Fibroblast of lung (primary cell): ENCODE data around the gene UBA3. TPM values are rescaled to one million over a fixed set of nuclear protein-coding genes. Genes with fewer than 3 reads are reported as not detected.

Source experiments
- DNase-seq, 2 donors: peaks; one replicate each; pipeline versions ENCODE4 v3.0.0 to v3.0.0-alpha.2; 2010; ENCODE audit warnings: low read depth in 2 of 2
- H2AFZ ChIP-seq: 2 replicates; pipeline ENCODE4 v1.5.1; 2012; ENCODE audit warnings: low read length, control low read depth, inconsistent platforms
- H3K27ac ChIP-seq: 2 replicates; pipeline ENCODE4 v1.5.1; 2011; ENCODE audit warnings: low read length, control low read depth; ENCODE audit not compliant: insufficient read depth
- H3K27me3 ChIP-seq: 2 replicates; pipeline ENCODE4 v1.5.1; 2011; ENCODE audit warnings: mild to moderate bottlenecking, low read length; ENCODE audit not compliant: control insufficient read depth, insufficient read depth
- H3K36me3 ChIP-seq: 2 replicates; pipeline ENCODE4 v1.5.1; 2011; ENCODE audit warnings: low read length; ENCODE audit not compliant: control insufficient read depth, insufficient read depth
- H3K4me1 ChIP-seq: 2 replicates; pipeline ENCODE4 v1.5.1; 2011; ENCODE audit warnings: low read length; ENCODE audit not compliant: control insufficient read depth, insufficient read depth; ENCODE audit errors: extremely low read depth
- H3K4me2 ChIP-seq: 2 replicates; pipeline ENCODE4 v1.5.1; 2011; ENCODE audit warnings: low read length, control low read depth; ENCODE audit not compliant: insufficient read depth; ENCODE audit errors: extremely low read depth
- H3K4me3 ChIP-seq, 4 experiments: fragments of 200-600 bp in 1 of 4; sonication (generic) in 1 of 4; replicated peaks in 1 of 4; 2 replicates each; pipeline ENCODE4 v1.5.1; 2011 to 2016; ENCODE audit warnings: low read length in 4 of 4, low read depth in 3 of 4, mild to moderate bottlenecking in 3 of 4, control low read depth in 2 of 4, inconsistent platforms in 1 of 4, mixed read lengths in 1 of 4; ENCODE audit not compliant: insufficient read depth in 1 of 4; ENCODE audit errors: control extremely low read depth in 1 of 4
- H3K79me2 ChIP-seq: 2 replicates; pipeline ENCODE4 v1.5.1; 2012; ENCODE audit warnings: mild to moderate bottlenecking, low read length, inconsistent platforms; ENCODE audit not compliant: control insufficient read depth, insufficient read depth
- H3K9ac ChIP-seq: 2 replicates; pipeline ENCODE4 v1.5.1; 2011; ENCODE audit warnings: mild to moderate bottlenecking, low read length, control low read depth; ENCODE audit not compliant: insufficient read depth
- H3K9me3 ChIP-seq: 2 replicates; pipeline ENCODE4 v1.5.1; 2012; ENCODE audit warnings: low read depth, low read length; ENCODE audit not compliant: control insufficient read depth, insufficient read depth
- H4K20me1 ChIP-seq: 2 replicates; pipeline ENCODE4 v1.5.1; 2011; ENCODE audit warnings: low read length; ENCODE audit not compliant: control insufficient read depth, insufficient read depth; ENCODE audit errors: extremely low read depth
- CTCF ChIP-seq, 2 donors: IDR thresholded peaks in 1 of 2; conservative IDR thresholded peaks in 1 of 2; 1 replicate in 1 of 2; 2 replicates in 1 of 2; pipeline ENCODE4 v1.5.1; 2011 to 2012; ENCODE audit warnings: low read length in 2 of 2, control low read depth in 1 of 2, inconsistent platforms in 1 of 2, low read depth in 1 of 2, mild to moderate bottlenecking in 1 of 2
- EZH2 ChIP-seq: IDR thresholded peaks from 2 replicates; pipeline ENCODE4 v1.5.1; 2012; ENCODE audit warnings: low read length, control low read depth, mild to moderate bottlenecking; ENCODE audit errors: missing control alignments
- polyA minus RNA-seq: library from RNA; depleted of rRNA, polyadenylated mRNA; stranded (reverse); fragments of >200 nt; gene quantifications from 2 replicates; pipeline ENCODE4 v1.2.3, GENCODE V29; 2011; ENCODE audit warnings: low replicate concordance
- polyA plus RNA-seq, 2 donors: library from polyadenylated mRNA; depleted of rRNA in 1 of 2; stranded (reverse) in 1 of 2; unstranded in 1 of 2; fragments of >200 nt; gene quantifications; 2 replicates each; pipeline ENCODE4 v1.2.1, GENCODE V29; 2011 to 2012; ENCODE audit warnings: missing spikeins in 1 of 2
- total RNA-seq: library from RNA; depleted of rRNA; stranded (reverse); fragments of >200 nt; gene quantifications from 2 replicates; pipeline ENCODE4 v1.2.1, GENCODE V29; 2014

Gene UBA3
- total RNA-seq: 70.4 and 93.3 TPM in 2 replicates
- 77.2 and 95.4 TPM in 2 replicates for polyA plus RNA-seq
- 53.2 and 62.6 TPM in 2 replicates for polyA plus RNA-seq (2012)
- 13.2 and 18.0 TPM in 2 replicates for polyA minus RNA-seq

- H3K4me1 ChIP-seq: peaks cover 25% of the 10 kb centered on the region
- no peaks in the 10 kb centered on the region for H3K36me3 ChIP-seq
- H2AFZ ChIP-seq: no peak within 1 kb of the TSS
- peaks cover 33% of the 10 kb centered on the region for H3K79me2 ChIP-seq
- H3K9ac ChIP-seq: peak within 1 kb of the TSS; percentile 72
- peak within 1 kb of the TSS; percentile 67 to 90 (median 76) for H3K4me3 ChIP-seq
- TF ChIP-seq CTCF (conservative IDR thresholded peaks at IDR 0.05 in 1 of 2, IDR thresholded peaks at IDR 0.05 in 1 of 2; ENCODE audit: low read depth in 1 of 2, low read length in 2 of 2) (no peak), EZH2 (no peak)
- peak within 1 kb of the TSS; percentile 82 for H3K4me2 ChIP-seq
- H3K27ac ChIP-seq: peak within 1 kb of the TSS; percentile 54
- H4K20me1 ChIP-seq: no peaks in the 10 kb centered on the region
- no peaks in the 10 kb centered on the region for H3K27me3 ChIP-seq
- no peaks in the 10 kb centered on the region for H3K9me3 ChIP-seq
- DNase-seq: peak; percentile 80 to 83
Measured at GRCh38 chr3:69080233-69080920, at the start of gene UBA3. Gene UBA3 (minus strand): TSS chr3:69080365. CDS start chr3:69080353, 12 bp downstream.

DNA sequence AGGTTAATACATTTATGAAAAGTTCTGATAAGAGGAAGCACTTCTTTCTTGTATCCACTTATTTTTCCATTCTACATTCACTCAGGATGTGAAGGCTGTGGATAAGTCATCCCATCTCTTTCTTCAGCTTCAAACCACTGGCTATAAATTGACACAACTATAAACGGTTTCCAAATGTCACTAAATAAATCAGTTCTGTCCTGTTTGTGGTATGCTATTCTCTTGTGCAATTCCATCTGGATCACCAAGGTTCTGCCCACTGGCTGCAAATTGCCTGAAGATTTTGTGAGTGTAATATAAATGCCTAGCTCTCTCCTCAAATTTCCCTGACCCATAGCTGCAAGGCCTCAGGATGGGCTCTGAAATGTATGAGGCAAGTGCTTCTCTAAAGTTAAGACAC, 49.4 kb upstream of the UBA3 start:
- Histone ChIP-seq H3K27ac (no peak overlapping the region), H4K20me1 (no peaks in the 10 kb centered on the region), H3K4me3 (no peak overlapping the region), H3K27me3 (no peaks in the 10 kb centered on the region), H2AFZ (no peak overlapping the region), H3K79me2 (no peaks in the 10 kb centered on the region), H3K9me3 (no peaks in the 10 kb centered on the region), H3K36me3 (no peaks in the 10 kb centered on the region), H3K9ac (no peak overlapping the region), H3K4me1 (no peaks in the 10 kb centered on the region), H3K4me2 (no peak overlapping the region)
- DNase-seq: peak in 1 of 2 donors; percentile 91
- TF ChIP-seq EZH2 (no peak), CTCF (conservative IDR thresholded peaks at IDR 0.05 in 1 of 2, IDR thresholded peaks at IDR 0.05 in 1 of 2; ENCODE audit: low read depth in 1 of 2, low read length in 2 of 2) (no peak)

- H3K9ac ChIP-seq: no peak overlapping the region
- no peaks in the 10 kb centered on the region for H3K4me1 ChIP-seq
- H3K27me3 ChIP-seq: no peaks in the 10 kb centered on the region
- no peaks in the 10 kb centered on the region for H3K79me2 ChIP-seq
- no peaks in the 10 kb centered on the region for H3K36me3 ChIP-seq
- TF ChIP-seq CTCF (conservative IDR thresholded peaks at IDR 0.05 in 1 of 2, IDR thresholded peaks at IDR 0.05 in 1 of 2; ENCODE audit: low read depth in 1 of 2, low read length in 2 of 2) (no peak), EZH2 (no peak)
- no peak for DNase-seq
- H3K4me2 ChIP-seq: no peak overlapping the region
- no peak overlapping the region for H2AFZ ChIP-seq
- no peaks in the 10 kb centered on the region for H4K20me1 ChIP-seq
- H3K27ac ChIP-seq: no peak overlapping the region
- H3K9me3 ChIP-seq: no peaks in the 10 kb centered on the region
- H3K4me3 ChIP-seq: no peak overlapping the region
Measured at GRCh38 chr3:69128509-69128908, 48.3 kb upstream of the UBA3 start.
